MV-4-11 (cell line): ENCODE measurements around the gene CCDC188.
A peak's percentile ranks its signal among the peaks of the same experiment; 100 is the strongest.

Experiments used
- DNase-seq: peaks from one replicate; lab custom pipeline; 2025; lab: John Stamatoyannopoulos, UW

The CCDC188 gene

DNA sequence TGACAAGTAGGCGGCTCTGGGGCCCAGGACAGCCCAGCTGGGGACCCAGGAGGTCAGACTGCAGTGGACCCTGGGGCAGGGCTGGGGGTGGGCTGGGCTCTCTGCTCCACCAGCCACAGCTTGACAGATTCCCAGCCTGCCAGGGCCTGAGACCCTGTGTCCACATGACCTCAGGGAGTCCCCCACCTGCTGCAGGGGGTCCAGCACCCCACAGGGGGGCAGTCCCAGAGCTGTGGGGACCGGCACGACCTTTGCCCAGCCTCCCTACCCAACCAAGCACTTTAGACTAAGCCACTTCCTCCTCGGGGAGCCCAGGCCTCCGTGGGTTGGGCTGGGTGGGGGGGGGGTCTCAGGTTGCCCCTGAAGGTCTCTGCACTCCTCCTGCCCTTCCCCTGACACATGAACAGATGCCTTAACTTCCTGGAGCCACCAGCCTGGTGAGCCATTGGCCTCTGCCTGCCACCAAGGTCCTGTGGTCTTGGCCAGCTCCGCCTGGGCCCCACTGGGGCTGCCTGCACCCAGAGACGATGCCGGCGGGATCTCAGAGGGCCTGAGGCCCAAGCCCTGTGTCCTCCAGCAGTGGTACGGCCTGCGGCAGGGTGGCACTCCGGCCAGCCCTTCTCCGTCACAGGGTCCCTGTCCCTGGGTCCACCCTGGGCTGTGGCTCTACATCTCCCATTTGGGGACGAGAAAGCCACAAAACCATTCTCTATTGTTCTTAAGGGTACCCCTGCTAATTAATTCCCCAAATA, 3.4 kb downstream of the CCDC188 start:
- DNase-seq = no peak

DNA sequence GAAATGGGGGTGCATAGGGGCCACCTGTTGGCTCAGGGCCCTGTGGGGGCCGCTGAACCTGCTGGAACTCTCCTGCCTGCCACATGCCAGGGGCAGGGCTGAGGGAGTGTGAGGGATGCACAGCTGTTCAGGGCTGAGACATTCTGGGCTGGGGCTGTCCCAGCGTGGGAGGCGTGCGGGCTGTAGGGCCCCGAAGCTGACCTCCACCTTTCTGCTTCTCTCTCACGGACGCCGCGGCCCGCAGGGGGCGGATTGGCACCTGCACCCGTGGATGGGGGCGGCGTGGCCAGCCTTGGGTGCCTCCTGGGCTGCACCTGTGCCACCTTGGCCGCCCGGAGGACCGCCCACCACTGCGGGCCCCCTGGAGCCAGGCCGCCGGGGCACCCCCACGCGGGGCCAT, 4.1 kb downstream of the CCDC188 start:
- DNase-seq = no peak

DNA sequence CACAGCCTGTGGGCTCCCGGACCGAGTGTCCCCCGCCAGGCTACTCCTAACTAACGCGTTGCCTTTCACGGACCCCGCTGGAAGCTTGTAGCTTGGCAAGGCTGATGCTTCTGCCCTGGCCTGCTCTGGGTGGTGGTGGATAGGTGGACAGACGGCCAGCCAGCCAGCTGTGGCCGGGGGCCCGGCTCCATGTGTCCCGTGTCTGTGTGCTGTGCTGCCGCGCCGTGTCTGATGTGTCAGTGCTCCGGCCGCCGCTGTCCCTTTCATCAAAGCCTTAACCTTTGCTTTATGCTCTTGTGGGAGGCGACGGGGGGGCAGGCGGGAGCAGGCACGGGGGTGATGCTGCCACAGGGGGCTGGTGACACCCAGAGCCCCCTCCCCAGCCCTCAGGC, 5.0 kb downstream of the CCDC188 start:
- no peak for DNase-seq

DNA sequence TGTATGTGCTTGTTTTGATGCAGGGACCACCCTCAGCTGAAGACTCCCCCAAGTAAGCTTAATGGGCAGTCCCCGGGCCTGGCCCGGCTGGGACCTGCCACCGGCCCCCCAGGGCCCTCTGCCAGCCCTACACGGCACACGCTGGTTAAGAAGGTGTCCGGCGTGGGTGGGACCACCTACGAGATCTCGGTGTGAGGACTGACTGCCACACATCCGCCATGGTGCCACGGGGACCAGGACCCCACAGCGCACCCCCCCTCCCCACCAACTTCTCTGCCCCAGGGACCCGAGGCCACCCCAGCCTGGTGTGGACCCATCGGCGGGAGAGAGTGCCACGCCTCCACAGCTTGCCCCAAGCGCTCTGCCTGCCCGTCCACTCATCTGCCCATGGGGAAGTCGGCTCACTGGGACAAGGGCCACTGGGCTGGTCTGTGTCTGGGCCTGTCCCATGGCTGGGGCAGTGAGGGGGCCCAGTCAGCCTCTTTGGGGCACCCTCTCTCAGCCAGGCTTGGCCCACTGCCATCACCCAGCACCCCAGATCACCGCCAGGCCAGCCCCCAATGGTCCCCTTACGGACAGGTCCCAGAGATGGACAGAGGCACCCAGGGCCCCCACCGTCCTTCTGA, 5.5 kb downstream of the CCDC188 start:
- DNase-seq = no peak

DNA sequence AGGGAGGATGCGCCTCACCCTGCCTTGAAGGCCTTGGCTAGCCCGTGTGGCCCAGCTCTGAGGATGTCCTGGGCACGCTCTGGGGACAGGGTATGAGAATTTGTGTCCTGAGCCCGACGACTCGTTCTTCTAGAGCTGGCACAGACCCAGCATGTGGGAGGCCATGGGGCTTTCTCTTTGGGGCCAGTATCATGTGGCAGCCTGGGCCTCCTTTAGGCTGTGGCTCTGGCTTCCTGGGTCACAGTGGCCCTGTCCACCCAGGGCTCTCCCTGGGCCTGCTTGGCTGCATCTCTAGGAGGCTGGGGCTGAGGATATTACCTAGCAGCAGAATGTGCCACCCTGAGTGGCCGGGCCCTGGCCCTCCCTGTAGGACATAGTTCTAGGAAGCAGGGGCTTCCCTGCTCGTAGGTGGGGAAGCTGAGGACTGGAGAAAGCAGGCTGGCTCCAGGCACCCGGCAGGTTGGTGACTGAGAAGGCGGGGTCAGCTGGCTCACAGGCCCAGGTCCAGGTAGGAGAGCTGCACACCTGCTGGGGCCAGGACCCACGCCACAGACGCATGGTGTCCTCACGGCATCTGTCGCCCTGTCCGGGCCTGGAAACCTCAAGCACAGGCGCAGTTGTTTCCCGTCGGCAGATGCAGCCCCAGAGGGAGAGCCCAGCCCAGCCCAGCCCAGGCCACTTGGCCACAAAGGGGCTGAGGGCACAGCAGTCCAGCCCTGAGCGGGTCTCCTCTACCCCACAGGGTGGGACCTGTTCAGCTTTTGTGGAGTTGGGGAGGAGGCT, 6.8 kb downstream of the CCDC188 start:
- no peak for DNase-seq

DNA sequence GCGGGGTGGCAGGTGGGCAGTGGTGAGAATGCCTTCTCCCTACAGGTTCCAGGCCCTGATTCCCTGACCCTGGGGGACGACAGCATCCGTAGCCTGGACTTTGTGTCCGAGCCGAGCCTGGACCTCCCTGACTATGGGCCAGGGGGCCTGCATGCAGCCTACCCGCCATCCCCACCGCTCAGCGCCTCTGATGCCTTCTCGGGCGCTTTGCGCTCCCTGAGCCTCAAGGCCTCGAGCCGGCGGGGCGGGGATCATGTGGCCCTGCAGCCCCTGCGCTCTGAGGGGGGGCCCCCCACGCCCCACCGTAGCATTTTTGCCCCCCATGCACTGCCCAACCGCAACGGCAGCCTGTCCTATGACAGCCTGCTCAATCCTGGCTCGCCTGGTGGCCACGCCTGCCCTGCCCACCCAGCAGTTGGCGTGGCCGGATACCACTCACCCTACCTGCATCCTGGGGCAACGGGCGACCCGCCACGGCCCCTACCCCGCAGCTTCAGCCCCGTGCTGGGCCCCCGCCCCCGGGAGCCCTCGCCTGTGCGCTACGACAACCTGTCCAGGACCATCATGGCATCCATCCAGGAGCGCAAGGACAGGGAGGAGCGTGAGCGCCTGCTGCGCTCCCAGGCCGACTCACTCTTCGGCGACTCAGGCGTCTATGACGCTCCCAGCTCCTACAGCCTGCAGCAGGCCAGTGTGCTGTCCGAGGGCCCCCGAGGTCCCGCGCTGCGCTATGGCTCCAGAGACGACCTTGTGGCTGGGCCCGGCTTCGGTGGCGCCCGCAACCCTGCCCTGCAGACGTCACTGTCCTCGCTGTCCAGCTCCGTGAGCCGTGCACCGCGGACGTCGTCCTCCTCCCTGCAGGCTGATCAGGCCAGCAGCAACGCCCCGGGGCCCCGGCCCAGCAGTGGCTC, 7.9 kb downstream of the CCDC188 start:
- no peak for DNase-seq

DNA sequence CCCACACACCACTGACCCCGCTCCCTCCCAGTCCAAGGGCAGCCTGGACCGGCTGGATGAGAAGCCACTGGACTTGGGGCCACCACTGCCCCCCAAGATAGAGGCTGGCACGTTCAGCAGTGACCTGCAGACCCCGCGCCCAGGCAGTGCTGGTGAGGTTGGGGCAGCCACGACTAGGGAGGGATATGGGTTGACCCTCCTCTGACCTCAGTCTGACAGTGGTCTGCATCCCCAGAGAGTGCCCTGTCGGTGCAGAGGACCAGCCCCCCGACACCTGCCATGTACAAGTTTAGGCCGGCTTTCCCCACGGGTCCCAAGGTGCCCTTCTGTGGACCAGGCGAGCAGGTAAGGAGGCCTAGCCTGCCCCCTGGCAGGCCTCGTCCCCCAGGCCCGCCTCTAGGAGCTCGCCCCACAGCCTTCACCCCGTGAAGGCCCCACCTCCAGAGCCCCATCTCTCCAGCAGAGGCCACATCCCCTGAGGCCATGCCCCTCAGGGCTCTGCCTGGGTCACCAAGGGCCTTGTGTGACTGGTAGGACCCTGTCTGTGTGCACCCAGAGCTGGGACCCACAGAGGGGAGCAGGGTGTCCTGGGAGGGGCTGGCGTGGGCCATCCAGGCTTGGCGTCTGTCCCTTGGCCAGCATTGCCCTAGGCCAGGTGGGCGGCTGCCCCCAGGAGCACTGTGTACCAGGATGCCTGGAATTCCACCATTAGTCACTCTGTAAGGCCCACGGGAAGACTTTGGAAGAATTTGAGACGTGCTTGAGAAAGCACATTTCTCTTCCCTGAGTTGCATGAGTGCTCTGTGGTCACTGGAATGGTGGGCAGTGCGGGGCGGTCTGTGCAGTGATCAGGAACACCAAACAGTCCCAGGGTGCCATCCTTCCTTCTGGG, 9.4 kb downstream of the CCDC188 start:
- no peak for DNase-seq

DNA sequence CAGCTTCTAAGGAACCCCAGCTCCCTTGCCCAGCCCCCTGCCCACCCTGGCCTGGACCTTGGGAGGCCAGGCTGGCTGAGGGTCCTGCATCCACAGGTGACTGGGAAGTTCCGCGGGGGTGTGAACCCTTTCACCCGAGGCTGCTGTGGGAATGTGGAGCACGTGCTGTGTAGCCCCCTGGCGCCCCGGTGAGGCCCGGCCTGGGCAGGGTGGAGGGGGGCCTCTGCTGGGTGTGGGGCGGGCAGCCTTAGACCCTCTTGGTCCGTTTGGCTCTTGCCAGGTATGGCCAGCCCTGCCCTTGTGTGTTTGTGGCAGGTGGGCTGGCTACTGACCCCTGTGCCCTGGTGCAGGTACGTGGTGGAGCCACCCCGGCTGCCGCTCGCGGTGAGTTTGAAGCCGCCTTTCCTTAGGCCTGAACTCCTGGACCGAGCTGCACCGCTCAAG, 10.3 kb downstream of the CCDC188 start:
- no peak for DNase-seq

DNA sequence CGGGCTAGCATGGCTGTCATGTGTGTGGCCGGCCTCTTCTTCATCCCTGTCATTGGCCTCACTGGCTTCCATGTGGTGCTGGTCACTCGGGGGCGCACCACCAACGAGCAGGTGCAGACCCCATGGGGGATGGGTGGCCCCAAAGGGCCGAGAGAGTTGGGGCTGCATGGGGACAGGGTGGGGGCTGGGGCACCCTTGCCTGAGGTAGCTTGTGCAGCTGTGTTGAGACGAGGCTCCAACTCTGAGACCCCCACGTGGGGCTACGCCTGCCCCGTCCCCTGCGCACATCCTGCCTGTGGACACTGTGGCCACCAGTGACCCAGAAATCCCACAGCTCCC, 10.8 kb downstream of the CCDC188 start:
- no peak for DNase-seq

DNA sequence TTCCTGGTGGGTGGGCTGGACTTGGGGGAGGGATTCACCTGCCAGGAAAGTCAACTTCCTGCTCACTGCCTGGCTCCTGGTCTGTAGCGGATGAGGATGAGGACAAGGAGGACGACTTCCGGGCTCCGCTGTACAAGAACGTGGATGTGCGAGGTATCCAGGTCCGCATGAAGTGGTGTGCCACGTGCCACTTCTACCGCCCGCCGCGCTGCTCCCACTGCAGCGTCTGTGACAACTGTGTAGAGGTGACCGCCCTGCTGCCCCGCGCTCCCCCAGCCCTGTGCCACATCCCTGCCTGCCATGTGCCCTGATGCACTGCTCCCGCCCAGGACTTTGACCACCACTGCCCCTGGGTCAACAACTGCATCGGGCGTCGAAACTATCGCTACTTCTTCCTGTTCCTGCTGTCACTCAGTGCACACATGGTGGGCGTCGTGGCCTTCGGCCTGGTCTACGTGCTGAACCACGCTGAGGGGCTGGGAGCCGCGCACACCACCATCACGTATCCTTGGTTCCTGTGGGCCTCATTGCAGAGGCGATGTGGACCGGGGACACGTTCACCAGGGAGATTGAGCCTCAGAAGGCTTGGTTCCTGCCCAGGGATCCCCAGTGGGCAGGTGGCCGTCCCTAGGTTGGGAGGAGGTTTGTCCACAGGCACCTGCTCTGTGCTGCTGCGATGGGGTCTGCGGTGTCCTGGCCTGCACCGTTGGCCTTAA, 11.3 kb downstream of the CCDC188 start:
- DNase-seq = no peak

DNA sequence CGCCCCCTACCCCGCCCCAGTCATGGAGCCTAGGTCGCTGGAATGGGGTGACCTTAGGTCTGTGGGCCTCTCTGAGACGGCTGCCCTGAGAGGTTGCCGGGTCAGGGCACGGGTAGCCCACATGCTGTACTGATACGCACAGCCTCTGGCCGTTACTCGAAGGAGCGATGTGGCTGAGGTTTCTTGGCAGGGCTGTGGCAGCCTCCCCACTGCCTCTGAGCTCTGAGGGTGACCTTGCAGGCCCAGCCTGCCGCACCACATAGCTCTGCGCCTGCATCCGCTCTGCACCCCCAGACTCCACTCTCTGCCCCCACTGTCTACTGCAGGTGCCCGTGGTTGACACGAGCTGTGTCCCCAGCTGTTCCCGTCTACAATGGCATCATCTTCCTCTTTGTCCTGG, 12.0 kb downstream of the CCDC188 start:
- no peak for DNase-seq

DNA sequence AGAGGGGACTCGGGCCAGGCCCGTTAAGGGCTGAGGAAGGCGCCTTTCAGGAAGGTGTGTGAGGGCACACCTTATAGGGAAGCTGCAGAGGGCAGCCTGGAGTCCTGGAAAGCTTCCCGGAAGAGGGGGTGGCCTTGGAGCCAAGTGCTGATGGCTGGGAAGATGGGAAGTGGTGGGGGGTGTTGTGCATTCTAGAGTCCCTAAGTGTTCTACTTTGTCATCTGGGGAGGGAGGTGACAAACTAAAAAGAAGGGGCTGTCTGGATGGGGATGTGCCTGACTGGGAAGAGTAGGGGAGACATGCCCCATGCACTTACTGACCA, 12.5 kb downstream of the CCDC188 start:
- DNase-seq = no peak

DNA sequence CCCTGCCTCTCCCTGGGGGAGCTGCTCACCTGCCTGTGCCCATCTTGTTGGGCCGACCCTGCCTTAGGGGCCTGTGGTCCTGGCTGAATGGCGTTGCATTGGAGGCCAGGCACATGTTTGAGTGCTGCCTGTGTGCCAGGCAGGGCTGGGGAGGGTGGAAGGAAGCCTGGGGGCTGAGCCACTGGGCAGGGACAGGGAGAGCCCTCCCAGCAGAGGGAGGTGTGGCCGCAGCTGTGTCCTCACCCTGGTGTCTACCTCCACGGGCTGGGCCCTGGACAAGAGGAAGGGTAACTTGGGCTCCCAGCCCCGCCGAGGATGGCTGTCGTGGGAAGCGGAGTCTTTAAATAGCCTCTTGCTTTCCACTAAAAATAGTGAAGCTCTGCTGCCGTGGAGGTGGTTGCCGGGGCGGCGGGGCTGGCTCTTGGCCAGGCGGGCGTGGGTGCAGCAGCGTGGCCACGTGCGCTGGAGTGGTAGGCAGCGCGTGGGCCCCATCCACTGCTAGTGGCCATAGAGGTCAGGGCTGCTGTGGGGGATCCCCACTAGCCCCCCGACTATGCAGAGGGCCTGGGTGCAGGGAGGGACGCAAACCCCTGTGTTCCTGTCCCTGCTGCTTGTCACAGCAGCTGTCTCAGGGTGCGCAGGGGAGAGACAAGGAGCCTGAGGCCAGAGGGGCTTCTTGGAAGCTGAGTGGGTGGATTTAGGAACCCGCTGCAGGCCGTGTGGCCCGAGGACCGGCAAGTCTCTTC, 13.0 kb downstream of the CCDC188 start:
- peak; percentile 34 for DNase-seq

DNA sequence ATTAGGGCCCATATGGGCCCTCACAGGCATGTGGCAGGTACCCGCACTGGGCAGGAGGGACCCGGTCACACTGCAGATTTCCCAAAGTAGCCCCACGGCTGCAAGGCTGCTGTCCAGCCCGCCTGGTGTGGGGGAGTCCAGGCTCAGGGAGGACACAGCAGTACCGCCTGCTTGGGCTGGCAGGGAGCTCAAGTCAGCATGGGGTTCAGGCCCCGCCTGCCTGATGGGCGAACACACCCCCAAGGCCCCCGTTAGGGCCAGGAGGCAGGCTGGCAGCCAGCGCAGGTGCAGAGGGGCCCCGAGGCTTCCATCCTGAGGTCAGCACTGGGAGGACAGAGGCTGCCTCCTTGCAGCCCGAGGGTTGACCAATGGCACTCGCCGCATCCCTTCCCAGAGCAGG, 13.7 kb downstream of the CCDC188 start:
- DNase-seq = no peak

DNA sequence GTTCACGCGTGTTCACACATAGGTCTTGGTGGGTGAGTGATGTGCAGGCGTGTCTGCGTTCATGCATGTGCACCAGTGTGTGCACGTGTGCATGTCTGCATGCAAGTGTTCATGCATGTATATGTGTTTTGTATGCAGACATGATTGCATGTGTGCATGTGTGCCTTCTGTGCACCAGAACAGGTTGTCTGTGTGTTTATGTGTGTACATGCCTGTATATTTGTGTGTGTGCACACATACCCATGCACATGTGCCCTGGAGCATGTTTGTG, 14.3 kb downstream of the CCDC188 start:
- no peak for DNase-seq

DNA sequence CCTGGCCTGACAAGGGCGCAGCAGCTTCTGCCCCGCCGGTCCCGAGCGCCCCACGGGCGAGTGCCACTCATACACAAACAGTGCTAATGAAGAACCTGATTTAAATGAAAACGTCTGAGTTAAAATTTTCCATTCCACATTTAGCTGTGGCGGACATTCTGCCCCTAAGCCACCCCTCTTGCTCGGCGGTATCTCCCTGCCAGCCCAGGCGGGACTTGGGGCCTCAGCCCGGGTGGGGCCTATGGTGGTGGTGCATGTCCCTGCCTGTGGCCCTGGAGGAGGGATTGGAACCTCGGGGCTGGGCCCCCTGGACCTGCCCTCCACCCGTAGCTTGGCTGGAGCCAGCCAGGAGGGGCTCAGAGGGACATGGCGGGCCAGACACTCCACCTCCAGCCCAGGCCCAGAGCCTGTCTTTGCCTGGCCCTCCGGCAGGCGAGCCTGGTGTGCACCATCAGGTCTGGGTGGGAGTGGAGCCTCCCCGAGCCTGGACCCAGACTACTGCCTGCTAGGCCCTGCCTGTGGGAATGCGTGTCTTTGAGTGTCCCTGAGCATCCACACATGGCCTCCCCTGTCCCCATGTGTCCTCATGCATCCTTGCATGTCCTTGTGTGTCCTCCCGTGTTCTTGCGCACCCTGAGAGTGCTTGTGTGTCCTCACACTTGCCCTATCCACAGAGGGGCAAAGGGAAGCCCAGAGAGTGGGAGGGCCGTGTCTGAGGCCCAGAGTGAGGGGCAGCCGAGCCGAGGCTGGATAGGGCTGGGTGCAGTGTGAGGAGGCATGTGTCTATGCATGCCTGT, 14.9 kb downstream of the CCDC188 start:
- DNase-seq = no peak

DNA sequence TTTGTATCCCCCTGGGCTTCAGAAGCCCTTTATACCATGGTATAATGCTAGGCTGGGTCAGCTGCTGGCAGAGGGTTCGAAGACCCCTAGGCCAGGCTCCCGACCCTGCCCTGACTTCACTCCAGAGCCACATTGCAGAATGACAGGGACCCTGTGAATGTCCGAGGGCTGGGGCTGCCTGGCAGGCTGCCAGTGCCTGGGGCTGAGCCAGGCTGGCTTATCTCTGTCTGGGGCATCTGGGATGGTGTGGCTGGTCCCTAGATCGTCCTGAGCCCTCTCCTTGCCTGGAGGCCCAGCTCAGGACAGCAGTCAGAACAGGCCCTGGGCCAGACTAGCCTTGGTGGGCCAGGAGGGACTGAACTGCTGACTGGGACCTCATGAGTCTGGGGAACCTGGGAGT, 15.6 kb downstream of the CCDC188 start:
- DNase-seq = no peak

DNA sequence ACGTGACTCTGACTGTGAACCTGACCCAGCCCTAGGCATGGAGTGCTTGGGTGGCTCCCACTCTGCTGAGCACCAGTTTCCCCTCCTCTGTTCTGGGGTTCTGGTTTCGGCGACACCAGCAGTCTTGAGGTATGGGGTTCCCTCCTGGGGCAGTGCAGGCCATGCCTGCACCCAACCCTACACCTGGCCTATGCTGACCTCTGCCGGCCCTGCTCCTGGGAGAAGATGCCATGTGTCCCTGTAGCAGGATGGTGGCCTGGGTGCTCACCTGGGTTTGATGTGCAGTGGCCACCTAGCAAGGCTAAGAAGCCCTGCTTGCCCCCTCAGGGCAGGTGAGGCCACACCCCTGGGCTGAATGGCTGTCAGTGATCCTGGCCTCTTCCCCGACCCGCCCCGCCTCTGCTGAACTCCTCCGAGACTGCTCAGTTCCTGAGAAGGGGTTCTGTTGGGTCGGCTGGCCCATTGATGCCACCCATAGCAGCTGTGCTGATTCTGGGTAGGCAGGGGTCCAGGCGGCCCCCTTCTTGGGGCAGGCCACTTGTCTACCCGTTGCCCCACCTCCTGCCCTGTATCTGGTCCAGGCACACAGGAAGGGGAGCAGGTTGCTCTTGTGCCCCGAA, 16.8 kb downstream of the CCDC188 start:
- no peak for DNase-seq

DNA sequence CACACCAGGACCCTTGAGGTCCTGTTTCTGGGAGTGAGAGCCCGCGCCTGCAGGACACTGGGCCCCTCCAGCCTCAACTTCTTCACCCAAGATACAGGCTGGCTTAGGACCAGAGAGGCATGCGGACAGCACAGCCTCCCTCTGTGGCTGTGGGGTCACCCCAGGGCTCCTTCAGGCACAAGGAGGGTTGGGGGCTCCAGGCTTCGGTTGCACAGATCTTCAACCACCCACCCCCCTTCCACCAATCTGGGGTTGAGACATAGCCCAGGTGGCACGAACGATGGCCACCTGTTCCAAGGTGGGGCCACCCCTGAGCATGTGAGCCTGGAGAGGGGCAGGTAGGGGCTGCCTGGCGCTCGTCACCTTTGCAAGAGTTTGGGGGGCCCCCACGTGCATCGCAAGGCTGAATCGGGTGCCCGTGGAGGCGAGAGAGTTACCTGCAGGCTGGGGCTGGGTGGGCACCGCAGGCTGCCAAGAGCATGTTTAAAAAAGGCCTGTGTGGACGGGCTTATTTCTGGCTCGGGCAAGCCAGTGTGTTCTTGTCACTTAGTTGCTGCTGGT, 18.1 kb downstream of the CCDC188 start:
- no peak for DNase-seq
